Activated naive CD4-positive, alpha-beta T cell (primary cell): ENCODE data around the gene DUS1L.

Experiments used
- DNase-seq, 4 experiments: peaks; one replicate each; lab custom pipeline; 2025; lab: John Stamatoyannopoulos, UW

DUS1L gene

DNA sequence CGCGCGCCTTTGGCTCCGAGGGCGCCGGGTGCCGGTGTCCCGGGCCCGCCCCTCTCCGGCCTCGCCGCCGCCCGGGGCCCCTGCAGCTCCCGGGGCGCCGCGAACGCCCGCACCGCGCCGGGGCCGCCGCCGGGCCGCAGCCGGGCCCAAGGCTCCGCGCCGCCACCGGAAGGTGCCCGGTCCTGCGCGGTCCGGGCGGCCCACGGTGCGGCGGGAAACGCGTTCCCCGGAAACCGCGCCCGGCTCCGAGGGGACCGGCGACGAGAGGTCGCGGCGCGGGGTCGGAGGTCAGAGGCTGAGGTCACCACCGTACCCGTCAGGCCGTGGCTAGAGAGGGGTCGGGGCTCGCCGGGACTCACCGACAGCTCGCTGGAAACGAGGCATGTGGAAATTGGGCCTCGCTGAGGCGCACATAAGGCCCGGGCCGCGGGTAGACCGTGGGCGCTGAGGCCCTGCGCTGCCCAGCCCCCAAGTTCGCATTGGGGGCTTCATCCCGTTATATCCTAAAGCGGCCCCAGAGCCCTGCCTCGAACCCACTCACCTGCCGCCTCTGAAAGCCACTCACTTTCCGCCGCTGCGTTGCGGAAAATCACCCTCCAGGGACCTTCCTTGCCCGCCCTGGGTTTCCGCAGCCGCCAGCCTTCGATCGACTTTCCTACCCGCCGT, at the start of gene DUS1L:
Gene DUS1L, minus strand, starts transcription at position 167 of the 666 bp plus-strand sequence. CDS start 745 bp downstream, outside the sequence.
- peak; percentile 37 to 69 (median 55) for DNase-seq

DNA sequence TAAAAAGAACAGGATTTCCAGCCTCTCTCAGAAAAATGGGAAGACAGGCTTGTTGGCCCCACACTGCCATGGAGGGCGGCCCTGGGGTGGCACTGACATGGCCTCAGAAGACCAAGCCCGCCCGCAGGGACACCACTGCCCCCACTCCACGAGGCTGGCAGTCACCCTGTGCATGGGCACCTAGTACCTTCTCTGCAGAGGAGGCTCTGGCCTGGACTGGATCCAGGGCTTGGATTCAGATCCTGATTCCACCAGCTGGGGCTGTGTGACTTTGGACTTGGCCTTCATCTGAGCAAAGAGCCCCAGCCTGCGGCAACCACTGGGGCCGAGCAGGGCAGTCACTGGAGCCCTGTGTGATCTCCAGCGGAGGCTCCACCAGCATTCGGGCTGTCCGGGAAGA, 49.3 kb upstream of the DUS1L start:
- no peak for DNase-seq

DNA sequence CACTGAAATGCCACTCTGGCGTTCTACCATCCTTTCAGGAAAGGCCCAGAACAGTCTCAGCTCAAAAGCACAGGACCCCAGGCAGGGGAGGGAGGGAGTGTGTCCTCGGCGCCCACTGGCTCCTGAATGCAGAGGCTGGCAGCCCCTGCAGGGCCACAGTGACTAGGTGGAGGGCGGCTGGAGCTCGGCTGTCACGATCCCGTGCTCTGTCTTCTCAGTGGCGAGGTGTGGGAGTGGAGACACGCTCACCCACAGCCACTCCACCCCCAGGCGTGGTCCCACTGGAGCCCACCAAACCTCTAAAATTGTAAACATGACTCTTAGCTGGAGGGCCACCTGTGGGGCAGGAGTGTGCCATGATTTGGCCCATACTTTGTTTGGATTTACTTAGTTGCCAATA, 48.8 kb upstream of the DUS1L start:
- no peak for DNase-seq

DNA sequence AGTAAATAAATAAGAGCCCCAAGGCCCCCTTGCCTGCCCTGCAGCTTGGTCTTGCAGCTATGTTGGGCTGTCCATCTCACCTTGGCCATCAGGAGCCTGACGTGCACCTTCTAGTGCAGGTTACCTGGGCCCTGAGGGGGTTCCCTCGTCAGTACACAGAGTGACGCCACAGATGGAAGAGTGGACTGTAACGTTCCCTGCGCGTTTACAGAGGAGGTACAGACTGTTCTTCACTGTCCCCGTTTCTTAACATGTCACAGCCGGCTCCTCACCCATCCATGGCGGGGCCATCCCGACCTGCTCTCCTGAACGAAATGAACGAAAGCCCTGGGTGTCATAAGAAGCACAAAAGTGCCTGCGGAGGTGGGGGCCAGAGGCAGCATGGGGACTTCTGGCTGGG, 48.3 kb upstream of the DUS1L start:
- DNase-seq = no peak

DNA sequence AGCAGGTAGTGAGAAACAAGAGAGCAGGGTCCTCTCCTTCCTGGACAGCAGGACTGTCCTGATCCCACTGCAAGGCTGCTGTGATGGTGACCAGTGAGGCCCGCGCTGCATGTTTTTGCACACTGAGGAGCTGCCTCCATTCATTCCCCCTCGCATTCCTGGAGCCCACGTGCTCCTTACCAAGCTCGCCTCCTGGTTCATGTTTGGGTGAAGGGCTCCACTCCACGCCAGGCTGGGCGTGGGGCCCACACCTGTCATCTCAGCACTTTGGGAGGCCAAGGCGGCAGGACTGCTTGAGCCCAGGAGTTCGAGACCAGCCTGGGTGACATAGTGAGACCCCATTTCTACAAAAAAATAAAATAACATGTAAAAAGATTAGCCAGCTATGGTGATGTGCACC, 47.8 kb upstream of the DUS1L start:
- DNase-seq = no peak

DNA sequence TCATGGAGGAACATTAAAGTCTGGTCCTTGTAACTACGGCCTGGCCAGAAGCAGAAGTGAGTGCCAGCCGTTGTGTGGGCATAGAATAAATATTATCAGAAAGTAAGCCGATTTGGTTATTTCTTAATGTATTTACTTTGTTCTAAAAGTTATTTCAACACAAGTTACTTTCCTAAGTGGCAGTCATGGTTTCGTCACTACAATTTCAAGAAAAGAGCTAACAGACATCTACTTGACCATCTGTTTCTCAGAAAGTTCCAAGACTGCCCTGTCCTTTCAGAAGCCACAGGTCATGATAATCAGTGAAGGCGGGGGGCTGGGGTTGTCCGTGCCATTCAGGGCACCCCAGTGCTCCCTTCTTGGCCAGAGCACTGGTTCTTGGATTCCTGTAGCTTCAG, 47.3 kb upstream of the DUS1L start:
- no peak for DNase-seq

DNA sequence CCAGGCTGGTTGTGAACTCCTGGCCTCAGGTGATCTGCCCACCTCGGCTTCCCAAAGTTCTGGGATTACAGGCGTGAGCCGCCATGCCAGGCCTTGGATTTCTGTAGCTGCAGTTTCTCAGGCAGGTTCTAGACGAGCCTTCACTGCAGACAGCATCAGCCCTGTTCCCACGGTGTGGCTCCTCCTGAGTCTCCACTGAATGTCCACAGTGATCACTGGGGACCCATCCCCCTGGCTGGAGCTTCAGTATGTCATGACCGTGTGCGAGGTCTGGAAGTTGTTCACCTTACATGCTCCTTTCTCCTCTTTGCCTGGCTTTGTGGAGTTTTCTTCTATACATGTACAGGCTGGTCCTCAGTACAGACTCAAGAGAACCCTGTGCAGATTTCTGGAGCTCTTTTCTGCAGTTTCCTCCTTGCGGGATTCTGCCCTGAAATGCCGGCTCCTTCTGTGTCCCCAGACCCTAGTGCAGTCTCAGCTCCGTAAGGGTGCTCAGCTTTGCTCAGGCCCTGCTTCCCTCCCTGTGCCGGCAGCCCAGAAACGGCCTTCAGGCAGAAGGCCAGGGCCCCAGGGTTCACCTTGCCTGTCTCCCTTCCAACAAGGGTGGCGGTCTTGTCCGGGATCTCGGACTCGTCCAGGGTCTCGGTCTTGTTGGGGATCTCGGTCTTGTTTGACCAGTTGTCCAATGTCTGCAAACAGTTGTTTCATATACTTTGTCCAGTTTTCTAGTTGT, 46.7 kb upstream of the DUS1L start:
- no peak for DNase-seq

DNA sequence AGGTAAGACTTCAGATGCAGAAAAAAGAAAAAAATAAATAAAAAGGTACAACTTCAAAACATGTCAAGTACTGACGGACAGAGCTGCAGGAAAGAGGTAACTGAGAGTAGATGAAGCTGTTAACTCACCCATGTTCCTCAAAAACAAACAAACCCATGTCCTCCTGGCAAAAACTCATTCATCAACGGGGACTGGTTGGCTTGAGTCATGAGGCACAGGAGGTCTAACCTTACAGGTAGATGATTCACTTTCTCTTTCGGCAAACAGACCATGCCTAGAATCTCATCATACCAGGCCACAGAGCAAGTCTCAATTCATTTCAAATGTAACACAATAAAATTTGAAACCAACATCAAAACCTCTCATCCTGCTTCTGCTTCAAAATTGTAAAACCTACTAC, 44.7 kb upstream of the DUS1L start:
- no peak for DNase-seq

DNA sequence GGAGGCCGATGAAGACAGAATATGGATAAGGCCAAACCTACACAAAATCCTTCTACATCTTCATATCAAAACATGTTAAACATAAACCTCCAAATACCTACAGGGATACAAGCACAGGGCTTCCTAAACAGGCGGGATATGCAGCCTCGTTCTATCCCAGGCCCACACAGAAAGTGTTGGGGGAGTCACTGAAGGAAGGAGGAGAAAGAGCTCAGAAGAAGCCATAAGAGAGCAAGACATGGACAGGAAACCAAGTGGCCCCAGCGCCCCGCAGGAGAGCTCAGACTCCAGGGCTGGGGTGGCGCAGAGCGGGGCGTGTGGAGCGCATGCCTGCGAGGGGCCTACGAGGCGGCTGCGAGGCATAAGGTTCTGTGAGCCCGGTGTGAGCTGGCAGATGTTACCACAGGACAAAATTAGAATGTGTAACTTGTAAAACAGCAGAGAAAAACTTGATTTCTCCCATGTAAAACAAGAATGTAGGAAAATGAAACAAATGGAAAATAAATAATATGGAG, 43.4 kb upstream of the DUS1L start:
- DNase-seq = no peak

DNA sequence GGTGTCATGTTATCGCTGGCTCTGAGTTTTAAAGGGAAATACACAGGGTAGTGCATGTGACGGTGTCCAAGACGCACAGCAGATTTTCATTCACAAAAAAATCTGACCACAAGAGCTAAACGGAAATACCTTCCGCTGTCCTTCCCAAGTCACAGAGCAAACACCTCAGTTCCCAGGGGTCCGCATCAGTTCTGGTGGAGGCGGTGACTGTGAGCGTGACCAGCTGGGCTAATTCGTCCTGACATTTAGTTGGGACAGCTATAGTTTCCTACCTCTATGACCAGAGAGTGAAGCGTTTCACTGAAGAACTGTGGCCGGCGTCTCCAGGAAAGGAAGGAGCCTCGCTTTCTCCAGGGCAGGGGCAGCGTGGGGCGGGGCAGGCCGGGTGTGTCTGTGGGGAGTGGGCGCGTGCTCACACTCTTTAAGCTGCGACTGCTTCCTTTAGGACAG, 42.9 kb upstream of the DUS1L start:
- no peak for DNase-seq

DNA sequence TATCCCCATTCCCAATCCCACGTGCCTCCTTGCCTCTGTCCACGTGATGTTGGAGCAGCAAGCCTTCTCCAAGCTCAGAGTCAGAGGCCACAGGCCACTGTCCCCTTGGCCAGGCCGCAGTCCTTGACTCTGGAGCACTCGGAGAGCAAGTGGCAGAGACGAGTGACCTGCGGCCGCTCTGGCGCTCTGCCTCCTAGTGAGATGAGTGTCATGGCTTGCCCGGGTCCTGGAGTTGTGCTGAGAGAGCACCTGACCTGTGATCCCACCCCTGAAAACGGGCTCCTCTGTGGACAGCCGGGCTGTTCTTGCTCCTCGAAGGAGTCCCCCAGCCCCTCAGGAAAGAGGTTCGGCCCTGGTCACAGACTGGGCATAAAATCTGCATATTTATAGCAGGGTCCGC, 42.4 kb upstream of the DUS1L start:
- no peak for DNase-seq

DNA sequence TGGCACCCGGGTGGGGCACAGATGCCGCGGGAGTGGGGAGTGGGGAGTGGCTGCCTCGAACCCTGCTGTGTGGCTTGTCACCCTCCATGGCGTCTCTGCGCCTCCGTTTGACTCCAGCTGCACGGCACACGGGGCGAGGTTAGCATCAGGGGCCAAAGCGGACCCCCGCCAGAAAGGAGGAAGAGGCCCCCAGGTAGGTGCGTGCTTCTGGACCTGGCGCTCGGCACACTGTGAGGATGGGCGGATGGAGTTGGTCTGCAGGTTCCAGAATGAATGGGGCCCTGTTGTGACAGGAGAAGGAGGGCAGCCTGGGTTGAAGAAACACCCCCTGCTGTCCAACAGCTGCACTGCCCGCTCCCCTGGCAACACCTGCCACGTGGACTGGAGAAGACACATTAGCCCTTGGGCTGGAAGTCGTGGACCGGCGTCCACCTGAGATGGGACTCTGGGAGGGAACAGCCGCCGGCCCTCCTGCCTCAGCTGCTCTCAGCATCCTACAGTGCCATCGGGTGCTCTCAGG, 41.8 kb upstream of the DUS1L start:
- no peak for DNase-seq

DNA sequence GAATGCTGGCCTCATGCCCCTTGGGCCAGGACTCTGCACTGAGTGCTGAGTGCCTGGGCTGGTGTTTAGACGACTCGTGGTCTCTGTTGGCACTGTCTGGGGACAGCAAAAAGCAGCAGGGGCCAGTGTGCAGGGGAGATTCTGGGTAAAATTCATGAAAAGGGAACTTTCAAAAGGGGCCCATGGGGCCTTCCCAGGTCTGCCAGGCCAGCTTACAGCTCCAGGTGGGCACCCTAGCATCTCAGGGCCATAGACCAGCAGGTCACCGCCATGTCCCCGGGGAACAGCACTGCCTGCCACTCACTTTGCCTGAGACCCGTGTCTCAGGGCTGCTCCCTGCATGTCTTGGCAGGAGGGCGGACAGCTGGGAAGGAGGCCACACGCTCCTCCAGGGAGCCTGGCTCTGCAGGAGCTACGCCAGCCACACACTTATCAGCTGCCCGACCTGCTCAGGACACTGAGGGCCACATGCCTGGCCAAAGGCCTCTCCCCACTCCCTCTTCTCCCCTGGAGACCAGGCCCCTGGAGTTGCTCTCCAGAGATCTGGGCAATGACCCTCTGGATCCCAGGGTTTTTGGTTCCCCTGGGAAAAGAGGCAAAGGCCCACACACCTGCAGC, 41.2 kb upstream of the DUS1L start:
- no peak for DNase-seq

DNA sequence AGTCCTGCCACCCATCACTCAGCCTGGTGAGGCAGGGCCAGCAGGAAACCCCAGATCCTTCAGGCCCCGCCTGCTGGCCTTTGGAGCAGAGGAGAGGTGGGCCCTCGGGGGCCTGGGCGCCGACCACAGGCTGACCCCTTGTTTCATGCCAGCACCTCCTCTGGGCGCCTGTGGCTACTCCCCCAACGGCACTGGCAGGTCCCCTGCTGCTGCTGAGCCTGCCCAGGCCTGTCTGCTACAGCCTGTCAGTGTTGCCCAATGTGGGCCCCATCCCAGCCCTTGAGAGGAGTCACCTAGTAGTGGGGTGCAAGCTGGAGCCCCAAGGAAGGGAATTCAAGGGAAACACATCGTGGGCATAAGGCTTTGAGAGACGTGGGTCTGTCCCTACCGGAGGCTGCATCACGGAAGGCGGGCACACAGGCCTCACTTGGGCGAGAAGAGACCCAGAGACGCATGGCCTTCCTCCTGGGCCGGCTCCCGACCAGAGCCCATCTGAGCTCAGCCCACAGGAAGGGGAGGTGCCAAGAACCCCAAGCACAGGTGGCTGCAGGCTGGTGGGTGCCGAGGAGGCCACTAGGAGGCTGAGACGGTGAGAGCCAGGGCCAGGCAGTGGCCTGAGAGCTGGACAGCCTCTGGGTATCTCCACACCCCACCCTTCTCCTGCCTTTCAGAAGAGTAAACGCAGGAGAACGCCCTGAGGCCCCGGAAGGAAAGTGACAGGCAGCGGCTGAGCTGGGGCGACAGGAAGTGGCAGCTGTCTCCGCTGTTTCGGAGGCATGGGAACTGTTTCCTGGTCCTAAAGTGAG, 40.5 kb upstream of the DUS1L start:
- peak in 2 of 4 experiments; percentile 45 to 57 for DNase-seq

DNA sequence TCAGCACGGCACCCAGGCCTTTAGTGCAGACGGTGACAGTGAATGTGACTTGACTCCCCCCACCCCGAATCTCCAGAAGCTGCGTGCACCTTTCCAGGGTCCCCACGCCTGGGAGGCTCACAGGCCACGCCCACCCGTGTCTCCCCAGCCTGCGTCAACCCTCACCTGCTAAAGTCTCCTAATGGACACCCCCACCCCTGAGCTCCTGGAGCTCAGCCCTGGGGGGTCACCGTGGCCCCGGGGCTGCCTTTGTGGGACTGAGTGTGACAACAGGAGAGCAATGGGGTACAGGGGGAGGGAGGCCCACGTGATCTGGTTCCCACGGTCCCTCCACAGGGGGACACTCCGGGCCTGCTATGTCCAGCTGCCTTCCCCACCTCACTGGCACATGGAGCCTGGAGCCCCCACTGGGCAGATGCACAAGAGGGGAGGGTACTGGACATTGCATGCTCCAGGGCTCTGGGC, 39.8 kb upstream of the DUS1L start:
- DNase-seq = no peak

DNA sequence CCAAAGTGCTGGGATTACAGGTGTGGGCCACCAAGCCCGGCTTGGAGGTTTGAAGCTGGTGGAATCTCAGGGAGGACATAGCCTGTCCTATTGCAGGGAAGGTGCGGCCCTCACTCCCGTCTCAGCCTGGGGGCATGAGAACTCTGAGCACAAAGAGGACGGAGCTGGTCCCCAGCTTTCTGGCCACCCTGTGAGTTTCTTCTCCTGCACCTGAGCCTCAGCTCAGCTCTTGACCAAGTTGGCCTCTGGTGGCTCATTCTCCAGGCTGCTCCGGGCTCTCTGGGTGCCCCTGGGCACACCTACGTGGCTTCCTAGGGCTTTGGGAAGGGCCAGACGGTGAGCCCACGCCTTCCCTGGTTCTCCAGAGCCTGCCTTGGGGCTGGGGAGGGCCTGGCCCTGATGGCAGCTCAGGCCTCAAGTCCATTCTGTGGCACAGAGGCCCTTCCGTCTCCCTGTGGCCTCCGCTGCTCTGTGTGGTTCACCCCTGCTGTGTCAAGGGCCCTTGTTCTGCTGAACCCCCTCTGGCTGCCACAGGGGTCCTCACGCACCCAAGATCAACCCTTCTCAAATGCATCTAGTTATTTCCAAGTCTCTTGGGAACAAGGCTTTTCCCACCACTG, 39.3 kb upstream of the DUS1L start:
- DNase-seq = no peak

DNA sequence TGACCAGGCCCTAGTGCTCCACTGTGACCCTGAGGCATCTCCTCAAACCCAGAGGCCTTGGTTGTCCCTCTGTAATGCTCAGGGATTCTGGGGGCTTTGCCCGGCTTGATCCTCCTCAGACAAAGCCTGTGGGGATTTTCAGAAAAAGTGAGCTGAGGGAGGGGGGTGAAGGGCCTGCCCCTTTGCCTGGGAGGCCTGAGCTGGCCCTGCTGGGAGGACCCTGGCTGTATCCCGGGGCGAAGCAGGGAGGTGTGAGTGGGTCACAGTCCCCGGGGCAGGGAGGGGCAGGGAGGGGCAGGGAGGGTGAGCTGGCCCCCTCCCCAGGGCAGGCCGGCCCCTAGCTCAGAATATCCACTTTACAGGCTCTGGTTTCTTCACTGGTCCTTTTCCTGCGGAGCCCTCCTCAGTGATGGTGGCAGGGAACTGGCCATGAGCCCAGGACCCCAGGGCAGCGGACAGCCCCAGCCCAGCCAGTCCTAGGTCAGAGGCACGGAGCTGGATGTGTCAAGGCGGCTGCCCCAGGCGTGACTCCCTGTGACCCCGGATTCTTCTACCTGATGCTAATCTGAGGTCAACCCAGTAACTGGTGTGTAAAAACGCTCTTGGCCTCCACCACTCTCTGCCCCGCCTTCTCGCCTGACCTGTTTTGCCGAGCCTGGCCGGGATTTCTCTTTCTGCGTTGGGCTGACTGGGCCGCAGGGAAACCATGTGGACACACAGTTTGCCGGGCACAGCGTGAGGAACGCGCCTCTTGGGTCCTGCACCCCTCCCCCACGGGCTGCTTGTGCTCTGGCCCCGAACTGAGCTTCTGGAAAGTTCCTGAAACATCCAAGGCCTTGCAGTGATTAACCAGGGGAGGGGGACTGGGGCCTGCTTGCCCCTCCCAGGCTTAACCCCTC, 38.2 kb upstream of the DUS1L start:
- no peak for DNase-seq

DNA sequence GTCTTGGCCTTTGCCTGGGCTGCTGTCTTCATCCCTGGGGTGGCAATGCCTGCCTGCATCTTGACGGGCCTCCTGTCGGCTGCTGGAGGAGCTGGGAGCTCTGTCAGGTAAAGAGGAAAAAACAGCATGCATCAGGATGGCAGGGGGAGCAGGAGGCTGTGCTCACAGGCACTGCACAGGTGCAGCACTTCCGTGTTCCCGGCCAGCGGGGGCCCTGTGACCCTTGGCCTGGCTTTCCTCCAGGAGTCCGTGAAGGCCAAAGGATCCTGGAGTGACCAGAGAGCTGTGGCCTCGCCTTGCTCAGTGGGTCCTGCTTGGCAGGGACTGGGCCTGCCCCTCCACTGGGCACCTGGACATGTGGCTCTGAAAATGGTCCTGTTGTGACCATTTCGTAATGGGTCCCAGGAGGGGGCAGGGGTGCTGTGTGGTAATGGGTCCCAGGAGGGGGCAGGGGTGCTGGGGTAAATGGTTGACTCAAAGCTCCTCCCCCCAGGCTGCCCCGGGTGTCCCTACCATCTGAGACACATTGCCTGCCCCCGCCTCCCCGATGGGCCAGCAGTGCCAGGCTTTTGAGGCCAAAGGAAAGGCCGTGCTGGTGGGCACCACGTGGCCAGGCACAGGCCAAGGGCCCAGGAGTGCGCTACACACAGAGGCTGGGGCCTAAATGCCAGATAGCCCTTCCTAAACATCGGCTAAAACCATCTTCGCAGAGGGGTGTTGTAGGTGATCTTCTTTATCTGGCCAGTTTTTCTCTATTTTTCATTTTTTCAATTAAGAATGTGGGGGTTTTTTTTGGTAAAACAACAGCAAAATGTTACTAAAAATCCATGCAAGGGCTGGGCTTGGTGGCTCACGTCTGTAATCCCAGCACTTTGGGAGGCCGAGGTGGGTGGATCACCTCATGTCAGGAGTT, 36.4 kb upstream of the DUS1L start:
- no peak for DNase-seq

DNA sequence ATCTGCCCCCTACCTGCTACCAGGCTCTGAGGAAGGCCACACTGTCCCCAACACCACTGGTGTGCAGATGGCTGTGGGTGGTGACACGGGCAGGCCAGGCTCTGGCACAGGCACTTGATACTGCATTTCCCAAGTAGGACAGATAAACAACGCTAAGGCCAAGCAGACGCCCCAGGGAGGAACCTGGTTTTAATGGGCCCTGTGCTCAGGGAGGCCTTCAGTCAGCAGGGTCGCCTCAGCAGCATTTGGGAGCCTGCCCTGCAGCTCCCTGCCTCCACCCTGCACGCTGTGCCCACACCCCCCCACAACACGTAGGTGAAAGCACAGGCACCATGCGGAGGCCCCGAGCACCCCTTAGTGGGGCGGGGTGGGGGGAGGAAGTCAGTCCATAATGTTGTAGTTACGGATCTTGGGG, 35.7 kb upstream of the DUS1L start:
- DNase-seq = no peak
